DMS79 treated with DMSO at 0.1 percent for 48 hours (cell line): ENCODE data around the gene LEPROT.

Experiments used
- DNase-seq: peaks from one replicate; lab custom pipeline; 2025; lab: John Stamatoyannopoulos, UW

The LEPROT gene

GRCh38 chr1:65412256-65412983, 8.0 kb upstream of the LEPROT start:
- DNase-seq, result no peak

- no peak for DNase-seq
Measured at GRCh38 chr1:65412984-65413375, 7.5 kb upstream of the LEPROT start.

GRCh38 chr1:65414538-65414937, 5.9 kb upstream of the LEPROT start:
- no peak for DNase-seq

GRCh38 chr1:65416767-65417166, 3.7 kb upstream of the LEPROT start:
- no peak for DNase-seq

- DNase-seq, result no peak
Measured at GRCh38 chr1:65417729-65418128, 2.7 kb upstream of the LEPROT start.

GRCh38 chr1:65418522-65419185, 1.8 kb upstream of the LEPROT start:
- DNase-seq, result no peak

GRCh38 chr1:65419681-65420589, 533 bp upstream of the LEPROT start:
- DNase-seq, result peak; percentile 94

GRCh38 chr1:65421351-65422025, 1.0 kb downstream of the LEPROT start:
- DNase-seq, result peak; percentile 47

GRCh38 chr1:65422241-65423203, 2.1 kb downstream of the LEPROT start:
- DNase-seq, result no peak

GRCh38 chr1:65423884-65424572, 3.6 kb downstream of the LEPROT start:
- no peak for DNase-seq

GRCh38 chr1:65424573-65424889, 4.1 kb downstream of the LEPROT start:
- no peak for DNase-seq

GRCh38 chr1:65425006-65425405, 4.5 kb downstream of the LEPROT start:
- DNase-seq, result no peak

- no peak for DNase-seq
Measured at GRCh38 chr1:65425697-65426096, 5.2 kb downstream of the LEPROT start.

- no peak for DNase-seq
Measured at GRCh38 chr1:65429078-65429477, 8.6 kb downstream of the LEPROT start.

GRCh38 chr1:65429806-65430205, 9.3 kb downstream of the LEPROT start:
- DNase-seq, result no peak

- DNase-seq, result peak; percentile 26
Measured at GRCh38 chr1:65431111-65431705, 10.7 kb downstream of the LEPROT start.

- DNase-seq, result no peak
Measured at GRCh38 chr1:65432918-65433317, 12.4 kb downstream of the LEPROT start.

- DNase-seq, result no peak
Measured at GRCh38 chr1:65434255-65434654, 13.8 kb downstream of the LEPROT start.

GRCh38 chr1:65434760-65435159, 14.3 kb downstream of the LEPROT start:
- DNase-seq, result no peak

GRCh38 chr1:65435987-65436386, 15.5 kb downstream of the LEPROT start:
- no peak for DNase-seq
